GM19240 (cell line): ENCODE measurements around the gene MUS81.

Experiments
- DNase-seq: peaks from one replicate; pipeline ENCODE4 v3.0.0; 2011; ENCODE audit warnings: low spot score; ENCODE audit not compliant: insufficient read length

The MUS81 gene

DNA sequence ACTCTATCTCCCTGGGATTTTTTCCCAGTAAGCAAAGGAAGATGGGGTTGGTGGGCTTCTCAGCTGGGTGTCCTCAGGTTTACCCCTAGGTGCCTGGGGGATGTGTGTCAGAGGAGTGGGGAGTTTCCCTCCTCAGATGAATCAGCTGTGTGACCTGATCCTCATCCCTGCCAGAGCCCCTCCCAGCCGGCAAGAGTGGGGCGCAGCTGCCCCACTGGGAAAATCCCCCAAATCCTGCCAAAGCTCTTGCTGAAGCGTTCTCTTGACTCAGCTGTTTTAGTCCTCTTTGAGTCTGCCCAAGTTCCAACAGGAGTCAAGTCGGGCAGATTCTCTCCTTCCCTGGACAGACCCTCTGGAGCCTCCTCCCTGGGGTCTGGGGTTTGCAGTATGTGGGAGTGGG, 52.6 kb downstream of the MUS81 start:
- DNase-seq: no peak

GRCh38 chr11:65915101-65915820, 55.0 kb downstream of the MUS81 start:
- DNase-seq: no peak

- DNase-seq: no peak
These were observed 55.6 kb downstream of the MUS81 start for GRCh38 chr11:65915821-65916251.
